Measurements from ENCODE around the gene B3GALNT1. TPM values are rescaled to one million over a fixed set of nuclear protein-coding genes. Genes with fewer than 3 reads are reported as not detected.

Gene B3GALNT1
- total RNA-seq, 4 donors from 2014 or later, result 4.0 to 9.9 (median 5.7) TPM

- TF ChIP-seq CTCF (IDR thresholded peaks at IDR 0.05; ENCODE audit: low read depth), result no peak
Observed at GRCh38 chr3:161139686-161140085, 34.5 kb upstream of the B3GALNT1 start.

- no peak for TF ChIP-seq CTCF (IDR thresholded peaks at IDR 0.05; ENCODE audit: low read depth)
Observed at GRCh38 chr3:161137260-161137659, 32.1 kb upstream of the B3GALNT1 start.

- TF ChIP-seq CTCF (IDR thresholded peaks at IDR 0.05; ENCODE audit: low read depth), result no peak
Observed at GRCh38 chr3:161132391-161132790, 27.2 kb upstream of the B3GALNT1 start.

GRCh38 chr3:161126495-161126894 is 21.3 kb upstream of the B3GALNT1 start:
- no peak for TF ChIP-seq CTCF (IDR thresholded peaks at IDR 0.05; ENCODE audit: low read depth)

GRCh38 chr3:161117646-161118045 is 12.5 kb upstream of the B3GALNT1 start:
- no peak for TF ChIP-seq CTCF (IDR thresholded peaks at IDR 0.05; ENCODE audit: low read depth)

- no peak for TF ChIP-seq CTCF (IDR thresholded peaks at IDR 0.05; ENCODE audit: low read depth)
Observed at GRCh38 chr3:161108840-161109239, 3.7 kb upstream of the B3GALNT1 start.

- no peak for TF ChIP-seq CTCF (IDR thresholded peaks at IDR 0.05; ENCODE audit: low read depth)
Observed at GRCh38 chr3:161107311-161107710, 2.2 kb upstream of the B3GALNT1 start.

Data from subcutaneous adipose tissue (tissue), 4 donors.